NCI-H2196 (cell line): ENCODE data around the gene F13A1.

Experiments used
- DNase-seq: peaks from one replicate; lab custom pipeline; 2025; ENCODE audit not compliant: unreplicated experiment; lab: John Stamatoyannopoulos, UW

Gene F13A1

DNA sequence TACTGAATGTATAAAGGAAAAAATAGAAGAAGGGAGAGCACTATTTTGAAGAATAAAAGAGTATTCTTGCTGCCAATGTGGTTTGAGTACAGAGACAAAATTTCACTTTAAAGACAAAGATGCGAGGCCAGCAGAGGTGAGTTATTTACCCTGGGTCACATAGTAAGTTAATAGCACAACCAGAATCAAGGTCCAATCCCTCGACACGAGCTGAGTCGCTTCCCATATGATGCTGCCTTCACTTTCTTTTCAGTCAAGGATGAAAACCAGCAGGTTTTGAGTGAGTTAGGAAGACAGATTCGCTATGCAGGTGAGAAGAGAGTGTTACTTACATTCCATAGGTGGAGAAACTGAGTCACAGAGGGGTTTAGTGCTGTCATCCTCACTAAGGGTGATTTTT lies 75.8 kb downstream of the F13A1 start:
- no peak for DNase-seq

DNA sequence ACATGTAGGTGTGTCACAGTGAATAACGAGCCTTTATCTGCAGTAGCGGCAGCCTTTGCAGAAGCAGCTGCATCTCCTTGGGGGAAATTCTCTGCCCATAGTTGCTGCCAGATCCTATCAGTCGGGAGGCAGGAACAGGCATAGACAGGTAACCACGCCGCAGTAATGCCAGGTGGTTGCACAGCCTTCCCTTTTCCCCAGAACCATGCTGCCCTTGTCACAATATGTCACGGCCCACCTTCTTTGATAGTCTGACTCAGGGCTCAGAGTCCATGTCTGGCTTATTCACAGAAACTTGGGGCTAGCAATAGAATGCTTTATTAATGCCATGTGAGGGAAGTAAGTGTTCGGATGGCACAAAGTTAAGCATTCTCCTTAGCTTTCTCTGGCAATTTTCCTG lies 76.6 kb downstream of the F13A1 start:
- no peak for DNase-seq

DNA sequence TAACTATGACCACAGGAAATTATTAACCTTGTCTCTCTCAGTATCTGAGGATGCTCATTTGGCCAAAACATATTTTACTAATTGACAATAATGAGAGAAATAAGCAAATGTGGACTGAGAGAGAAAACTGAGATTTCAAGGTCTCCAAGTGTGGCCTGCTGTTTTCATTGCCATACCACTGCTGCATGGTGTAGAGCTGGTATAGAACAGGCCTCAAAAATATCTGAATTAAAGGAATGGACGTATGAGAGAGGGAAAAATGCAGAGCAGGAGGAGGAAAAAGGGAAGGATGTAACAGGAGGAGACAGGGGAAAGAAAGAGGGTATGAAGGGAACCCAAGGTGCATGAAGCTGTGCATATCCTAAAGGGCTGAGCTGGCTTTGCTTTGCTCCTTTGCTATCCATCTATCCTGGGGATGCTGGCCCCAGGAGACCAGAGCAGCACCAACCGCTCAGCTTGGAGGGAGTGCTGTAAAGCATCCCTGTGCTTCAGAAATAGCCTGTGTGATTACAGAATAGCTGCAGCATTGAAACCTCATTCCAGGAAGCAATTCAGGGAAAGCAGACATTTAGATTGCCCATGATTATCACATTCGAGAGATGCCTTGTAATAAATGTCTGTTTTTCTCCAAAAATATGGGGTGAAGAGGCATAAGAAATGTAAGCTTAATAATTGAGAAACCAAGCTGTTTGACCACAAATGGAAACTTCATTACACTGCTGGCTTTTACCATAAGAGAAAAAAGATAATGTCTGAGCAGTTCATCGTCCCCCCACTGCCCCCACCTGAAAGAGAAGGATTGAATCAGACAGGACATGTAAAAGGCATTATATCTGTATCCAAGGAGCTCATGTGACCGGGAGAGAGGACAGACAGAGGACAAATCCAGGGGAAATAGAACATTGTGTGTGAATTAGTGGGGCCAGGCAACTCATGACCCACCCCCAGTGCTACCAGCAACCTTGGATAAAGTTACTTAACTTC lies 80.6 kb downstream of the F13A1 start:
- DNase-seq: no peak

DNA sequence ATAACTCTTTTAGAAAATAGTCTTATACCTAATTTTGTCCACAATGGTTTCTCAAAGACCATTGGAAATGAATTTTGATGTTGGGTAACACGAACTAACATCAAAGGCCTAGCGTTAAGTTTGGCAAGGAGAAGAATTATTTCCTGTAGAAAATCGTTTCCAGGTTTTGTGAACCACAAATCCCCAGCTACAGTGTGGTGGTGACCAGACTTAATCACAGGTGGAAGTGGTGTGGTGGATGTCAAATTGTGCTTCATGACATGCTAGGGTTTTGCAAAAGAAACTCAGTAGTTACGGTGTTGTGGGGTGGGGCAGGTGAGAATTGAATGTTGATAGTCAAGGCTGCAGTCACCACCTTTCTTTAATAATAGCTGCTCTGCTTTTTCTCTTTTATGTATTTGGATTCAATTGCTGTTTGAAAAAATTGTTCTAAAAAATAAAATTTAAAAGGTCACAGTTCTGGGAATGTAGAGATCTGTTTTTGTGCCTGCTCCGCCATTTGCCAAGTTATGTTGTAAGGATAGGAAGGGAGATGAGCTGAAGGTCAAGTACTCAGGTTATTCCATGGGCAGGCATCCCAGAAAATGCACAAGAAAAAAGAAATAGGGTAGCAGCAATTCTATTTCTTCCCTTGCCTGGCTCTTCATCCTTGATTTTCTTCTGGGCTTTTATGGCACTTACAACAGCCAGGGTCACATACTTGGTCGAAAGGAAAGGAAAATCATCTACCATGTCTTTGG lies 83.6 kb downstream of the F13A1 start:
- DNase-seq: no peak

DNA sequence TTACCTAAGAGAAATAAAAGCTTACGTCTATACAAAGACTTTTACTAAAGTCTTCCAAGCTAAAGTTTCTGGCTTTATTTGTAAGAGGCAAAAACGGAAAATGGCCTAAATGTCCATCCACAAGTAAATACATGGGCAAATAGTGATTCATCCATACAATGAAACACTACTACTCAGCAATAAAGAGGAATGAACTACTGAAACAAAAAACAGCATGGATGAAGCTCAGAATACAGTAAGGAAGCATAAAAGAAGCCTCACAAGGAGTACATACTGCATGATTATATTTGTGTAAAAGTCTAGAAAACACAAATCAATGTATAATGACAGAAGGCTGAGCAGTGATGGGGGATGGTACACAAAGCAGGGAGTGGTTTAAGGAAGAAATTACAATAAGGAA lies 84.7 kb downstream of the F13A1 start:
- no peak for DNase-seq

DNA sequence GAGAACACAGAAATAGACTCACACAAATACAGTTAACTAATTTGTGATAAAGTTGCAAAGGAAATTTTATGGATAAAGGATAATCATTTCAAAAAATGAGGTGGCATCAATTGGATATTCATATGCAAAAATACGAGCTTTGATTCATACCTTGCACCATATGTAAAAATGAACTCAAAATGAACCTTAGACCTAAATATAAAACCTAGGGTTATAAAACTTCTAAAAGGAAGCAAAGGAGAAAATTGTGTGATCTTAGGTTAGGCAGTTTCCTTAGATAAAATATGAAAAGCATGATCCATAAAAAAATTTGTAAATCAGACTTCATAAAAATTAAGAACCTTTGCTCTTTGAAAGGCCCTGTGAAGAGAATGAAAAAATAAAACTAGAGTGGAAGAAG lies 85.5 kb downstream of the F13A1 start:
- DNase-seq: no peak

DNA sequence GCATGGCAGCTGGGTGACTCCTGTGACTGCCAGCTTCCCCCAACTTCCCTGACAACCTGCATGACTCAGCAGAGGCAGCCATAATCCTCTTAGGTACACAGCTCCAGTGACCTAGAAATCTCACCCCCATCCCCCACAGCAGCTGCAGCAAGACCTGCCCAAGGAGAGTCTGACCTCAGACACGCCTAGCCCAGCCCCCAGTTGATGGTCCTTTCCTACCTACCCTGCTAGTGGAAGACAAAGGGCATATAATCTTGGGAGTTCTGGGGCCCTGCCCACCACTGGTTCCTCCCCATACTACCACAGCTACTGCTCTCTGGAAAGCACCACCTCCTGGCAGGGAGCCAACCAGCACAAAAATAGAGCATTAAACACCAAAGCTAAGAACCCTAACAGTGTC lies 90.2 kb downstream of the F13A1 start:
- no peak for DNase-seq

DNA sequence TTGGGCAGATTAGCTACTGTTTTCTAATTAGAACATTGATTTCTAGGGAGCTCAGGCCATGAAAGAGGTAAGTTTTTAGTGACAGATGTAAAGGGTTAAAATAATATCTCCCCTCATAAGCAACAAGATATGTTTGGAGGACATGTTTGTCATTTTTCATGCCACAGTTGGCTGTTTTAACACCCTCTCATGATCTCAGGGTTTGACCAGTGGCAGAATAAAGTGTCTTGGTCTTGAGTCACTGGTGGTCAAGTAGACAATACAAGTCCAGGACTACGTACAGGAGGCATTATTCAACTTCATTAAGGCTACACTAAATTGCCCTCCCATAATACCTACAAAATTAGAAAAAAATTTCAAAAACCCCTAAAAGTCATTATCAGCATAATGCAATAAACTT lies 92.6 kb downstream of the F13A1 start:
- no peak for DNase-seq

DNA sequence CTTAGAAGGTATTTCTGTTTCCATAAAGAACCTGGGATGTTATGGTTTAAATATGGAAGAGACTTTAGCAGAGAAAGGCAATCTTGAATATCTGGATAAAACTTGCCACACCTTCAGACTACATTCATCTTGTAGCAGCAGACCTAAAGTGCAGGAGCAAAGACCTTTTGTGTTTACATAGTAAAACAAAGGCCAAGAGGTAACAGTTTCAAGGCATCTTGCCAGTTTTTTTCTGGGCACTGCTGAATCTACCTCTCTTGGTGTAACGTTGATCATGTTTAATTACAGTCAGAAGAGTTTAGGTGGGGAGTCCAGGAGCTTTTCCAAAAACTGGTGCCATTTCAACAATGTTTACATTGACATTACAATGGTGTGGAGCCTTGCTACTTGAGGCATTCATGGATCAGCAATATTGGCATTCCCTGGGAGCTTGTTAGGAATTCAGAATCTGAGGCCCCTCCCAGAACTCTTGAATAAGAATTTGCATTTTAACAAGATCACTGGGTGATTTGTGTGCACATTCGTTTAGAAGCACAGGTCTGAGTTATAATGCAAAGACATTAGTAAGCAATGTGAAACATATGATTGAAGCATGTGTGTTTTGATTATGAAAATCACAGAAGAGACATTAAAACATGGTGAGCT lies 94.5 kb downstream of the F13A1 start:
- no peak for DNase-seq

DNA sequence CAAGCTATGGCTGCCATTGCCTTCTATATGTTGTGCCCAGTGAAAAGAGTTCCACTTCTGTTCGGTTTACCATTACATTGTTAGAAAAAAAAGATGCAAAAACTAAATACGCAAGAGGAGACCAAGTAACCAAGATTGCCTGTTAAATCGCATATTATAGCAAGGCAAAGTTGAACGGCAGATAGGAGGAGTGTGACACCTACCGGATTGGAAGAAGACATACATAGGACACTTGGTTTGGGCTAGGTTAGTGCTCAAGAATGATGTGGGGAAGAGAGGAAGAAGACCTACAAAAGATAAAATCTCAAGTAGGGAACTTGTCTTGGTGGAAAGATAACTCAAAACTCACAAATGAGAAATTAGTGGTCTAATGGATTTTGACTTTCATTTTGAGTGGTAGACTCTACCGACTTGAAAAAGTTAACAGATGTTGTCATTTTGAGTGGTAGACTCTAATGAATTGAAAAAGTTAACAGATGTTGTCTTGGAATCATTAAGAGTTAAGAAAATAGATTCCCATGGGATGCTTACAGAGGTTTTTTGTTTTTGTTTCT lies 95.5 kb downstream of the F13A1 start:
- no peak for DNase-seq

DNA sequence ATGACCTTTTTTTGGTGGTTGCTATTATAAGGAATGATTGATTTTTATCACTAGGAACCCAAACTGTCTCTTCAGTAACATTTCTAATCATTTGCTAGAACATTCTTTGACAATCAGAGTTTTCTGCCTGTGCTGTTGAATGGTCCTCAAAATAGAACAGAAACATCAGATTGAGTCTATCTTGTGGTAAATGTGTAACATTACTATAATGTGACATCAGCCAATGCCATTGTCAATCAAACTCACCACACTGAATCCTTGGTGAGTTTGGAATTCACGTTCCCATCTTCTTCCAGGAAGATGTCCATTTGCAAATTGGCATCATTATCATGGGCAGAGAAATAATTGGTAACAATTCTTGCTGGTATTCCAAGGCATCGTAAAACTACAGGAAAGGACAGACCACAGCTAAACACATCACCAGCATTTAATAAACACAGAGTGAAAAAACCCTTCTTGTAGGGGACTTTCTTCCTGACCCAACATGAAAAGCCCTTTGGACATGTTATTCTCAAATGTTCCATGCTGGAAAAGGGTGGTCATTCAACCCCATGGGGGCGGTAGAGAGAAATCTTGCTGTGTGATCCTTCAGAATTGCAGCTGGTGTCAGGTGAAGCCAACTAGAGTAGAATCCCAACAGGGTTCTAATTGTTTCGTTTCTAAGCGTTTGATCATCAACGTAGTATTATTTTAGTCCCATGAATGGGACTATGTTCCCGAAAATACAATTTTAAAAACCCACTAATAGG lies 98.5 kb downstream of the F13A1 start:
- no peak for DNase-seq

DNA sequence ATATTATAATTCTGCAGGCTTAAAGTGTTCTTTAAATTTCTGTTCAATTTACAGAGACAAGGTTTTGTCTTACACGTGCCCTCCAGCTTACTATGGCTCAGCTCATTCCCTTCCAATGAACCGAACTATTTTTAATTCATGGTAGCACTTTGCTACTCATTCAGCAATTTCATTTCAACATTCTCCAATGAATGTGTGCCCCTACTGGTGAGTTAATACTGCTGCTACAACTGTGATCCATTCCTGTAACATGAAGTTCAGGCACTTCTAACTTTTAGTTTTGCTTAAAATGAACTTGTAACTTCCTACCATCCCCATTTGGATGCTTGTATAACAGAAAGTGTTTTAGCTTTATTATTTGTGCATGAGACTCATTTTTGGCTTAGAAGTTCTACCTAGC lies 99.7 kb downstream of the F13A1 start:
- no peak for DNase-seq

DNA sequence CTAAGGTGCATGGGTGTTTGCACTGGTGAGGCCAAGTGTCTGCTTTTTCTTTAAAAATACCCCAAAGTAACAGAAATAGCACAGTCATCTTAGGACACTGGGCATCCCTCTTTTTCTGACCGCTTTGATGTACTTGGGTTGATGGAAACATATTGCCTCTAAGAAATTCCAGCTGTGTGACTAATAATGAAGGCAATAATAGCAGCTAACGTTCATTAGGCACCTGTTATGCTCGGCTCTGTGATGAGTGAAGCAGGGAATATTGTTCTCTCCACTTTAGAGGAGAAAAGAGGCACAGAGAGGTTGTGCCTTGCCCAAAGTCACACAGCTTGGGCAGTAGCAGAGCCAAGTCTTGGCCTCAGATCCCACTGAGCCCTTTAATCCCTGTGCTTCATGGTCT lies 100.7 kb downstream of the F13A1 start:
- no peak for DNase-seq

DNA sequence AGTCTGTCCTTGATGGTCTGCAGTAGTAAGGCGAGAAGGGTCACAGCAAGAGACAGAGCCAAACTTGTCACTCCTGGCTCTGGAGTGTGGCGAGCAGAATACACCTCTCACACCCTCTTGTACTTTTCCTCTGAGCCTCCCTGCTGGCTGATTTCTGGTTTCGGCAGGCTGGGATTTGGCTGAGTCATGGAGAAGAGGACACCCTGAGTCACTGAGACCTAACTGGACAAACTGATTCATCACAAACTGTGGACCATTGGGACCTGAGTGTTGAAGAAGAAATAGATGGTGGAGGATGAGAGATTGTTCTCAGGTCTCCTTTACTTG lies 101.7 kb downstream of the F13A1 start:
- DNase-seq: no peak

DNA sequence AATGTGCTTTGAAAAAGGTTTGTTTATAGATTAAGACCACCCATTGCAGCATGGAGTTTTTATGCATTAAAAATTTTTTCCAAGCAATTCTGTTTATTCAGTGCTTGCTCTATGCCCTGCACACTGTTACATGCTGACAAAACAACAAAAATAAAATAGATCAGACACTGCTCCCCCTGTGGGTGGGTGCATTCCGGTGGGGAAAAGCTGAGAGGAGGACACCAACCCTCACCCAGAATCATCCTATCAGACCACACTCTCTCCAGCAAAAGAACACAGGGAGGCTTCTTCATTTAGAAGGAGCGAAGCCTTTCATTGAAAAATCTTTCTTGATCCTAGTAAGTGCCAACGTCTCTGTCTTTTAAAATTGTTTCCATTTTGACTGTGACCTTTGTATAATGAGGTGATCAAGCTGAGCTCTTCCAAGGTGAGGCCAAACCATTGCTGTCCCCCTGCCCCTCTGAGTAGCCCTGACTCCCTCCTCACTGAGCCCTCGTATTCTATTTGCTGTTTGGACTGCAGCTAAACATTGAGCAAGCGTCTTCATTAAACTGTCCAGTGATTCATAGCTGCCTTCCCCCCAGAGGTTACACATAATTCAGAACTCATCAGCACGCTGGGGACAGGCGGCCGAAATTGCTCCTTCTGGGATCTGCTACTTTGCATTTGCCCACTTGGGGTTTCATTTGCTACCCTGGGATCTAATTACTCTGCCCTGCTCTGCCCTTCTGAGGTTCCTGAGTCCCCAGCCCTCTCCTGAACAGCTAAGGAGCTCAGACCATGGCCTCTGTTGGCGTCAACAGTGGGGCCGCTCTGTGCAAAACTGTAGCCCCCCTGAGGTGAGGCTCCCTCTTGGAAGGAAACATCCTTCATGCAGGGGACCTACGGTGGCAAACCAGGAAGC lies 102.4 kb downstream of the F13A1 start:
- no peak for DNase-seq

DNA sequence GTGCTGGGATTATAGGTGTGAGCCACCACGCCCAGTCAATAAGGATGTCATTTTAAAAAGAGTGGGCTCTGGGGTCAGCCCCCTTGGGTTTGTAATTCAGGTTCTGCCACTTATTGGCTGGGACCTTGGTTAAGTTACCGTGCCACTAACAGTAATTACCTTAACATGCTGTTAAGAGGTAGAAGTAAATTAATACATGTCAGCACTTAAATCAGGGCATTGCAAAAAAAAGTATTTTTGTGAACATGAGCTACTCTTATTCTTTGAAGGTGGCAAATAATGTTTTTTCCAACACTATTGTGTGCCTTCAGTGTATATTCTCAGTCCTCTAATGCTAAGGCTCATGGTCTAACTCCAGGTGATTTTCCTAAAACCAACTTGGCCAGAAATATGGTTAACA lies 109.5 kb downstream of the F13A1 start:
- no peak for DNase-seq

DNA sequence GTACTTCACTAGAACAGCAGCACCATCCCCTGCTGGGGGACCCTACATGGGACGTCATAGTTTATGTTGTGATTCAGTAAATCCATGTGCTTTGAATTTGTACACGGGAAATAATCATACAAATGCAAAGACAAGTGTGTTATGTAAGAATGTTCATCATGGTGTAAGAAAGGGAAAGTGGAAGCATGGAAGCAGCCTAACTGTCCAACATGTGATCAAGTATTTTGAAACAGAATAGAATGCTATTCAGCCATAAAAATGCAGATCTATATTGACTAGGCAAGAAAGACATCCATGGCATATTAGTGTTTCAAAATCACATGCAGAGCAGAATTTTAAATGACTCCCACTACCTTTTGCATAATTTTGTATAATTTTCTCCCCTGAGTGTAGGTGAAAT lies 117.6 kb downstream of the F13A1 start:
- DNase-seq: no peak

DNA sequence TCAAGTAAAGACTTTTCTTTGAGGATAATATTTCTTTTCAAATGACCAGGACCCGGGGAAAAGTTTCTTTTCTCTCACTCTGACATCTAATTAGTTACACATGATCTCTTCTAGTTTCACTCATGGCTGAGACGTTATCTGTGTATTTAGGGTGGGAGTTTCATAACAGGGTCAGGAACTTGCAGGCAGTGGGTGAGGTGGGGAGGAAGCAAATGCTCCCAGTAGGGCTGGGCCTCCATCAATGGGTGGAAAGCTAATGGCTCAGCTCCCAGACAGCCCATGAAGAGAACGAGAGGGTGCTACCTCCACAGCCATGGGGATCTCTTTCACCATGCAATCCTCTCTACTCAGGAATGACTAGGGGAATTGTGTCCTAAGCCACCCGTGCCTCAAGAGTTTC lies 119.3 kb downstream of the F13A1 start:
- no peak for DNase-seq

DNA sequence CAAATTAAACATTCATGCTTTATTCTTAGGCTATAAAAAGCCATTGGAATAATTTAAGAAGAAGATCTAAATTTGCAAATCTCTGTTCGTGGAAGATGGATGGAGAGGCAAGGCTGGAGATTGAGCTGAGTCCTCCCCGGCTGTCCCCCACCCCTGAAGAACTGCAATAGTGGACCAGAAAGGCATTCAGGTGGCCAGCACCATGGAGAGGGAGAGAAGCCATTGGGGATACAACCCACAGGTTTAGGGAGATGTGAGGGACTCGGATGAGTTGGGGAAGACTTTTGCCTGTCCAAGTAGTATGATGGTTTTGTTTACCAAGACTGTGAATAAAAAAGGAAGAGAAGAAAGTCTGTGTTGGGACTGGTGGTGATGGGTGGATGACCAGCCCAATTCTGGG lies 120.8 kb downstream of the F13A1 start:
- DNase-seq: no peak

DNA sequence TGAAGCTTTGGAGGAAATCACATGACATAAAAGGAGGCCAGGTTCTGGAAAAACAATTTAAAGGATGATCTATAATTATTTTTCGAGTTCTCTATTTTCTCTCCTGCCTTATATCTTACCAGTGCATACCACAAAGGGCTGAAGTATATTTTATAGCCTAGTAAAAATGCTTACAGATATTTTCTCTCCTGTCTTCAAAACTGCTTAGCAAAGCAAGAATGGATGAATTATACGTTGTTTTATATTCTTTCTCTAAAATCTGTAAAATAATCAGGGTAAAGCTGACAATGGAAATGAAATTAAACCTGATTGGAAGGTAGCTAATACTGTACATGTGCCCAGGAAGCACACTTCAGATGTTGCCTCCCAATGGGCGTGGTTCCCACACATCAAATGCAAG lies 123.7 kb downstream of the F13A1 start:
- no peak for DNase-seq
